NCI-H1436 treated with DMSO at 0.1 percent for 48 hours (cell line): ENCODE measurements around the gene GLI1.

Experiments
- DNase-seq: peaks from one replicate; lab custom pipeline; 2025; lab: John Stamatoyannopoulos, UW

Gene GLI1

DNA sequence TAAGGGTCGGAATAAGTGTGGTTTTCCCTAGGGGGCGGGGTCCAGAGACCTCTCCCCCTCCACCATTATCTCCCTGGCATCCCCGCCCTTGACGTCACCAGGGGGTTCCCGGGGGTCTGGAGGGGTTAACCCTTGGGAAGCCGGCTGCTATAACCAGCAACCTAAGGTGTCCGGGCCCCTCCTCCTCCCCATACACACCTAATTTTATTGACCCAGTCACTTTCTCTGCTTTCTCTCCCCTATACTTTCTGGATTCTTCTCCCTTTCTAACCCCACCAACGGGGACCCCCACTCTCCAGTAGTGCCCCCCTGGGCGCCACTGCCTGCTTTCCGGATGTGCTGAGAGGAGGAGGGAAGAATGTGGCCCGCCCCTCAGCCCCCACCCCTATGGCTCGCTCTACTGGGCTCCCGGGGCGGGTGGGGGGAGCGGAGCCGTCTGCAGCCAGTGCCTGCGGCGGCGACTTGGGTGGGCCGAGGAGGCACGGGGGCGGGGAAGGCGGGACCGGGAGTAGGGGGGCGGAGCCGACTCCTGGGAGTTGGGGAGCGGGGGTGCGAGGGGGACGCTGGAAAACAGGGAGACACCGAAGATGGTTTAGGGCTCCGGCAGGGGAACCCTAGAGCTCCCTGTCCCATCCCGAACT, 1.8 kb downstream of the GLI1 start:
- DNase-seq, result no peak

DNA sequence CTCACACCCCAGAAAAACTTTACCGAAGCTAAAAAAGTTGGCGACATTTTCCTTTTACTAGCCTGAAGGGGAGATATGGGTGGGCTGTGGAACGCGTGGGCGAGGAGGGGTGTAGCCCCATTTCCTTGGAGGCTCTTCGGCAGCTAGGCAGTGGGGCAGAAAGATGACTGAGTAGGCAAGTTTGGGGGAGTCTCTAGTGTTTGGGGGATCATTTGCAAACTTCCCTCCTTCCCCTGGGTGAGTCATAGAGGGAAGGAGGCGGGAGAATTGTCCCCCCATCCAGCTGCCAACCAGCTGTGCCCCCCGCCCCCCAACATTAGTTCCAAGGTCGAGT, 2.3 kb downstream of the GLI1 start:
- no peak for DNase-seq

DNA sequence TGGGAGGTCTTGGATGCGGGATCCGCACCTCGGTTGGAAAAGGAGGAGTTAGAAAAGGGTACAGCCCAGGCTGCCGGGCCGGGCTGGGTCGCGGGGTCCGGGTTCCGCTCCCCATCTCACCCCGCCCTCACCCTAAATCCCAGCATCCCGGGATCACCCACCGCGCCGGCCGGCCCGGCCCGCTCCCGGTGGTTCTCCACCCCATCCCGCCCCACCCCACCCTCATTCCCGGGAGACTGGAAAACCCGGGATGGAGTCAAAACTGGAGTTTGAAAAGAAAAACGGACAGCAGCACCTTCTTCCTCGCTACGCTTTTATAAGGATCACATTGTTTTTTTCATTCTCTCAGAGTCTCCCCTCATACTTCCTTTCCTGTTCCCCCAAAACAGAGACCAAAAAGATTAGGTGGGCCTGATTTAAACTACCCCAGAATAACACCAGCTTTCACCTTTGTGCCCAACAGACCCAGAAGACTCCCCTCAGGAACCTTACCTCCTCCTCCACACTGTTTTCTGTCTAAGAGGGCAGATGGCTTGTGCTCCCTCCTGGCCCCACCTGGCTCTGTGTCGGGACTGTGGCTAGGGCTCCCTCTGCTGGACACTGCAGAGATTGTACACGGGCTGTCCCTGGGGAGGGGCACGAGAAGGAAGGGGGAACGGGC, 2.8 kb downstream of the GLI1 start:
- DNase-seq, result peak; percentile 73

DNA sequence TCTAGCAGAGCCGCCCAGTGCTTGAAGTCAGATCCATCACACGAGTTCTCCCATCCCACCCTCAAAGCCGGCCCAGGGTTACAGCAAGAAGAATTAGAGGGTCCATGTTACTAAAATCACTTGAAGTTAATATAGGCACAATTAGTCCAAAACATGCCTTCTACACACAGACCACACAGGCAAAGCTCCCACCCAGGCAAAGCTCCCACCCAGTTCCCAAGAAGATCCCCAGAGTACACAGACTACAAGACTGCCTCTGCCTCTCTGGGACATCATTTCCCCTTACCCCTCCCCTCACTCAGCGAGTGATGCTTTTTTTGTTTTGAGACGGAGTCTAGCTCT, 3.3 kb downstream of the GLI1 start:
- no peak for DNase-seq

DNA sequence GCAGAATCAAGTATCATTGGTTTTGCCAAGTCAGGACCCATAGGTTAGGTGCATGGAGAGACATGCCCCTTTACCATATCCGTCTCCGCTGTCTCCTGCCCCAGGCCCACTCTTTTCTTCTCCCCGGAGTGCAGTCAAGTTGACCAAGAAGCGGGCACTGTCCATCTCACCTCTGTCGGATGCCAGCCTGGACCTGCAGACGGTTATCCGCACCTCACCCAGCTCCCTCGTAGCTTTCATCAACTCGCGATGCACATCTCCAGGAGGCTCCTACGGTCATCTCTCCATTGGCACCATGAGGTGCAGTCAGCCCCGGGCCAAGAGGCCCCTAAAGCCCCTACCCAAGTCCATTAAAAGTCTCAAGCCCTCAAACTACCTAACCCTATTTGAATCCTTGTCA, 5.0 kb downstream of the GLI1 start:
- no peak for DNase-seq

DNA sequence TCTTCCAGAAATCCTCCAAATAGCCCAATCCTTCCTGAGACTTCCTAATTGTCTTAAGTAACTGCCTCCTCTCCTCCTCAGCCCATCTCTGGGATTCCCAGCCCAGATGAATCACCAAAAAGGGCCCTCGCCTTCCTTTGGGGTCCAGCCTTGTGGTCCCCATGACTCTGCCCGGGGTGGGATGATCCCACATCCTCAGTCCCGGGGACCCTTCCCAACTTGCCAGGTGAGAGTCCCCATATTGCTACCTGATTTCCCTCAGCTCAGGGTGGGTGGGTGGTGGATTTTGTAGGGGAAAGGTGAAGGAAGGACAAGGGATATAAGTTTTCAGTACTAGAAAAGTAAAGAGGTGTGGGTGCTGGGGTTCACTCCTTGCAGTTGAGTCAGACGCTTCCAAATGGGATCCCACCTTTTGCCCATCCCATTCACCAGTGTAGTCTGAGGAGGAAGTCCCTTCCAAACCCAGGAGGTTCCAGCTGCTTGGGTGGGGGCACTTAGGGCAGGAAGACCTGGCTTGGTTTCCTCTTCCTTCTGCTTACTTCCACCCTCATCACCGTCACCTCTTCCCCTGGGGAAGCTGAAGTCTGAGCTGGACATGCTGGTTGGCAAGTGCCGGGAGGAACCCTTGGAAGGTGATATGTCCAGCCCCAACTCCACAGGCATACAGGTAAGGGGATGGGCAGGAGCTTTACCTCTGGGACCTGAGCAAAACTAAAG, 5.6 kb downstream of the GLI1 start:
- no peak for DNase-seq

DNA sequence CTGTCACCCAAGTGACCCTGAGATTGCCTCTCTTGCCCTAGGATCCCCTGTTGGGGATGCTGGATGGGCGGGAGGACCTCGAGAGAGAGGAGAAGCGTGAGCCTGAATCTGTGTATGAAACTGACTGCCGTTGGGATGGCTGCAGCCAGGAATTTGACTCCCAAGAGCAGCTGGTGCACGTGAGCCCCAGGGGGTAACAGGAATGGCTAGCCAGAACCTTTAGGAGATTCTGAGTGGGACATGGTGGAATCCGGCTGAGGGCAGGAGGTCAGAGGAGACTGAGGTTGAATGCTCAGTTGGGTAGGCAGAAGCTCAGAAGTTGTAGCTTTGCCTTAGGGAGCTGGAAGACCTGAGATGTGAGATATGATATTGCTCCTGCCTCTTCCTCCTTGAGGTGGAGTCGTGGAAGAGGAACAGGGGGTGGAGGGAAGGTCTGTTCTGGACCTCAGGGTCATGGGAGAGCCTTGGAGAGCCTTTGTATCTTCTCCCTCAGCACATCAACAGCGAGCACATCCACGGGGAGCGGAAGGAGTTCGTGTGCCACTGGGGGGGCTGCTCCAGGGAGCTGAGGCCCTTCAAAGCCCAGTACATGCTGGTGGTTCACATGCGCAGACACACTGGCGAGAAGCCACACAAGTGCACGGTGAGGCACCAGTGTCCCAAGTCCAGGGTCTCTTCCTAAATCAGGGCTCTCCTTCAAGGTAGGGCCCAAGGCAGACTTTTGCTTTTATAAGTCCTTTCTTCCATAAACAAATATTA, 6.3 kb downstream of the GLI1 start:
- DNase-seq, result no peak

DNA sequence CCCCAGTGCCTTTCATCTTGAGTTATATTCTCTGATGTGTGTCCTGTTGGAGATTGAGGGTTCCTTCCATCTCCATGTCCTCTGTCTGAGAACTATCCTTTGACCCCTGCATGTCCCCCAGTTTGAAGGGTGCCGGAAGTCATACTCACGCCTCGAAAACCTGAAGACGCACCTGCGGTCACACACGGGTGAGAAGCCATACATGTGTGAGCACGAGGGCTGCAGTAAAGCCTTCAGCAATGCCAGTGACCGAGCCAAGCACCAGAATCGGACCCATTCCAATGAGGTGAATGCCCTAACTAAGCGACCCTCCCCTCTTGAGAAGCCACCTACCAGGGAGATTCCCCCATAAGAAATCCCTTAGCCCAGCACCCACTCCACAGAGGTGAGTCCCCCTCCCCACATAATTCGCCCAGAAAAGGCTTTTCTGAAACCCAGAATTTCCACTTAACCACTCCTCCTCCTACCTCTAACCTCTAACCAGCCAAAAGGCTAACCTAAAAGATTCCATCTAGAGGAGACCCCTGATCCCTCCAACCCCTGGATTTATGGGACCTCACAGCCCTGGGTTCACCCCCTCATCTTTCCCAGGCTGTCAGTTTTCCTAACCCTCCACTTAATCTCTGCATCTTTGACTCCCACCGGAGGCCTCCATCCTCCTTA, 7.8 kb downstream of the GLI1 start:
- DNase-seq, result no peak

DNA sequence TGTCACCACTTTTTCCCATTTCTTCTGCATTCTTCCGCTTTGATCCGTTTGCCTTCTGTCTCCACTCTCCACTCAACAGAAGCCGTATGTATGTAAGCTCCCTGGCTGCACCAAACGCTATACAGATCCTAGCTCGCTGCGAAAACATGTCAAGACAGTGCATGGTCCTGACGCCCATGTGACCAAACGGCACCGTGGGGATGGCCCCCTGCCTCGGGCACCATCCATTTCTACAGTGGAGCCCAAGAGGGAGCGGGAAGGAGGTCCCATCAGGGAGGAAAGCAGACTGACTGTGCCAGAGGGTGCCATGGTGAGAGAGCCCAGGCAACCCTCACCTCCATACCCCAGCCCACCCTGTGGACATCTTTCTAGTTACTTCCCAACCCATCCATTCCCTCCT, 8.3 kb downstream of the GLI1 start:
- no peak for DNase-seq

DNA sequence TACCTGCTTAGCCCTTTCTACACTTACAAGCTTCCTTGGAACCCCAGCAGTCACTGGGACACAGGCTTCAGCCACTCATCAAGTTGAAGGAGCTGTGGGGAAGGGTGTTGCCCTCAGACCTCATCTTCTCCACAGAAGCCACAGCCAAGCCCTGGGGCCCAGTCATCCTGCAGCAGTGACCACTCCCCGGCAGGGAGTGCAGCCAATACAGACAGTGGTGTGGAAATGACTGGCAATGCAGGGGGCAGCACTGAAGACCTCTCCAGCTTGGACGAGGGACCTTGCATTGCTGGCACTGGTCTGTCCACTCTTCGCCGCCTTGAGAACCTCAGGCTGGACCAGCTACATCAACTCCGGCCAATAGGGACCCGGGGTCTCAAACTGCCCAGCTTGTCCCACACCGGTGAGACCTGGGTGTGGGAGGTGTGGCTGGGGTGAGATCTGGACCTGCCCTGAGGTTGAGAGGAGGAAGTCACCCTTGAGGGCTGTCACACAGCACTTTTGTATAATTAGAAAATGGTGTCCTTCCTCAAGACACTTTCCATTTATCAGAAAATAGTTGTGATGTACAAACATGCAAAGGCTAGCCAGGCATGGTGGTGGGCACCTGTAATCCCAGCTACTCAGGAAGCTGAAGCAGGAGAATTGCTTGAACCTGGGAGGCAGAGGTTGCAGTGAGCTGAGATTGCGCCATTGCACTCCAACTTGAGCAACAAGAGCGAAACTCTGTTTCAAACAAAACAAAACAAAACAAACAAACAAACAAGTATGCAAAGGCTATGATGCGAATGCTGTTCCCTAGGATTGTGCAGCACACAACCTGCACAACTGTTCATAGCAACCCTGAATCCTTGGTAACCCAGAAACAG, 9.9 kb downstream of the GLI1 start:
- DNase-seq, result no peak

DNA sequence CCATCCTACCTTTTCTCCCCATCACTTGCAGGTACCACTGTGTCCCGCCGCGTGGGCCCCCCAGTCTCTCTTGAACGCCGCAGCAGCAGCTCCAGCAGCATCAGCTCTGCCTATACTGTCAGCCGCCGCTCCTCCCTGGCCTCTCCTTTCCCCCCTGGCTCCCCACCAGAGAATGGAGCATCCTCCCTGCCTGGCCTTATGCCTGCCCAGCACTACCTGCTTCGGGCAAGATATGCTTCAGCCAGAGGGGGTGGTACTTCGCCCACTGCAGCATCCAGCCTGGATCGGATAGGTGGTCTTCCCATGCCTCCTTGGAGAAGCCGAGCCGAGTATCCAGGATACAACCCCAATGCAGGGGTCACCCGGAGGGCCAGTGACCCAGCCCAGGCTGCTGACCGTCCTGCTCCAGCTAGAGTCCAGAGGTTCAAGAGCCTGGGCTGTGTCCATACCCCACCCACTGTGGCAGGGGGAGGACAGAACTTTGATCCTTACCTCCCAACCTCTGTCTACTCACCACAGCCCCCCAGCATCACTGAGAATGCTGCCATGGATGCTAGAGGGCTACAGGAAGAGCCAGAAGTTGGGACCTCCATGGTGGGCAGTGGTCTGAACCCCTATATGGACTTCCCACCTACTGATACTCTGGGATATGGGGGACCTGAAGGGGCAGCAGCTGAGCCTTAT, 10.8 kb downstream of the GLI1 start:
- DNase-seq, result no peak

DNA sequence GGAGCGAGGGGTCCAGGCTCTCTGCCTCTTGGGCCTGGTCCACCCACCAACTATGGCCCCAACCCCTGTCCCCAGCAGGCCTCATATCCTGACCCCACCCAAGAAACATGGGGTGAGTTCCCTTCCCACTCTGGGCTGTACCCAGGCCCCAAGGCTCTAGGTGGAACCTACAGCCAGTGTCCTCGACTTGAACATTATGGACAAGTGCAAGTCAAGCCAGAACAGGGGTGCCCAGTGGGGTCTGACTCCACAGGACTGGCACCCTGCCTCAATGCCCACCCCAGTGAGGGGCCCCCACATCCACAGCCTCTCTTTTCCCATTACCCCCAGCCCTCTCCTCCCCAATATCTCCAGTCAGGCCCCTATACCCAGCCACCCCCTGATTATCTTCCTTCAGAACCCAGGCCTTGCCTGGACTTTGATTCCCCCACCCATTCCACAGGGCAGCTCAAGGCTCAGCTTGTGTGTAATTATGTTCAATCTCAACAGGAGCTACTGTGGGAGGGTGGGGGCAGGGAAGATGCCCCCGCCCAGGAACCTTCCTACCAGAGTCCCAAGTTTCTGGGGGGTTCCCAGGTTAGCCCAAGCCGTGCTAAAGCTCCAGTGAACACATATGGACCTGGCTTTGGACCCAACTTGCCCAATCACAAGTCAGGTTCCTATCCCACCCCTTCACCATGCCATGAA, 11.5 kb downstream of the GLI1 start:
- DNase-seq, result no peak

DNA sequence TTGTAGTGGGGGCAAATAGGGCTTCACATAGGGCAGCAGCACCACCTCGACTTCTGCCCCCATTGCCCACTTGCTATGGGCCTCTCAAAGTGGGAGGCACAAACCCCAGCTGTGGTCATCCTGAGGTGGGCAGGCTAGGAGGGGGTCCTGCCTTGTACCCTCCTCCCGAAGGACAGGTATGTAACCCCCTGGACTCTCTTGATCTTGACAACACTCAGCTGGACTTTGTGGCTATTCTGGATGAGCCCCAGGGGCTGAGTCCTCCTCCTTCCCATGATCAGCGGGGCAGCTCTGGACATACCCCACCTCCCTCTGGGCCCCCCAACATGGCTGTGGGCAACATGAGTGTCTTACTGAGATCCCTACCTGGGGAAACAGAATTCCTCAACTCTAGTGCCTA, 12.1 kb downstream of the GLI1 start:
- DNase-seq, result no peak

DNA sequence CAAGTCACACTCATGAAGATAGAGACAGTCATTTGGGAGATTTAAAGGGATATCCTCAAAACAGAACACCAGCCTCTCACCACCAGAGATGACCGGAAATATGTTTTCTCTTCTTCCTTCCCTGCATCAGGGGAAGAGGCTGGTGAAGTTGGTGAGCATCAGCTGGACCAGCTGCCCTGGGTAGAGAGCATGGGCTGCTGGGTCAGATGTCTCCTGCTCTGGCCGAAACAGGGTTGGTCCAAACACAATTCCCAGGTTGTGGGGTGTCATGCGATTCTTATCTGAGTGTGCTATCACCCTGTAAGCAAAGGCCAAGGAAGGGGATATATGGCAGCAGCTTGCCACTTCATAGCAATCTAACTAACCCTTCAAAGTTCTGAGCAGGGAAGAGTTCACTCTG, 12.8 kb downstream of the GLI1 start:
- no peak for DNase-seq

DNA sequence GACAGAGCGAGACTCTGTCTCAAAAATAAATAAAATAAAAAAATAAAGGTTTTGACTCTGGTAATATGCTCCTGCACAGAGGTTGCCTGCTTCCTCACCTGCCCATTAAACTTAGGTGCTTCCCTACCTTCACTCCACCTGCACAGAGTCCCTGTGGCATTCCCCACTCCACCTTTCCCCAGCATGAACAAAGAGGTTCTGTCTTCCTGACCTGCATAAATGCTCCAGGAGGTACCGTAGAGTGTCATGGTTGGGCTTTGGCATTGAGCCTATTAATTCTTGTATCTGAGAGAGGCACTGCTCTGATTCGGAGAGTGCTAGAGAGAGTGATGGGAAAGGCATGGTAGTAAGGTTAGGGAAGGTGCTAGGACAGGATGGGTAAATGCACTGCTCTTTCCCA, 13.8 kb downstream of the GLI1 start:
- no peak for DNase-seq

DNA sequence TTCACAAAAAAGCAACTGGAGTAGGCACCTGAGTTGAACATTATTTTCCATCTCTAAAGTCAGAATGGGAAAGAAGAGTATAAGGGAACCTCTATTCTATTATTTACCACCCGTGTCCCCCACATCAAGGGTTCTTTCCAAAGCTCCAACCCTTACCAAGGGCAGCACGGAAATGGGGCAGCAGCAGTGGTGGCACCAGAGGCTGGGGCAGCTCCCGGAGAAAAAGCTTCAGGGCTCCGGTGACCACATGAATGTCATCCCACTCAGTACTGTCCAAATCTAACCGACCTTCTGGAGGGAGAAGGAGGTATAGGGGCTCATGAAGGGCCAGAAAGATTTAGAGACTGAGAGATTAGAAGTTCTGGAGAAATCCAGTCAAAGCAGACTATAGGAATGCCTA, 14.3 kb downstream of the GLI1 start:
- DNase-seq, result no peak

DNA sequence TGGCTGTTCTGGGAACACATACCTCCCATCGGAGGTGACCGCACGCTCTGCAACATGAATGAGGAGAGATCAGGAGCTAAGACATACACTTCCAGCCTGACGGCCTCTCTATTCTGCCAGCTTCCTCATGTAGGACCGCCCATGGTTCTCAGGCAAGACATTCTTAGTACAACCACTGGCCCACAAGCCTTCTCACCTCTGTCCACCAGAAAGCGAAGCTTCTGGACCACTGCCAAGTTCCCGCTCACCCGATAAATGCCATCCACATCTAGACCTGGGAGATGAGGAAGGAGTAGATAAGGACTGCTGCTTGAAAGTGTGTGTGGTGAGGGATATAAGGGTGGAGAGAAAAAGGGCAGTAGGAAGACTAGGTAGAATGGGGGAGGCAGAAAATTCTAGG, 14.8 kb downstream of the GLI1 start:
- DNase-seq, result no peak

DNA sequence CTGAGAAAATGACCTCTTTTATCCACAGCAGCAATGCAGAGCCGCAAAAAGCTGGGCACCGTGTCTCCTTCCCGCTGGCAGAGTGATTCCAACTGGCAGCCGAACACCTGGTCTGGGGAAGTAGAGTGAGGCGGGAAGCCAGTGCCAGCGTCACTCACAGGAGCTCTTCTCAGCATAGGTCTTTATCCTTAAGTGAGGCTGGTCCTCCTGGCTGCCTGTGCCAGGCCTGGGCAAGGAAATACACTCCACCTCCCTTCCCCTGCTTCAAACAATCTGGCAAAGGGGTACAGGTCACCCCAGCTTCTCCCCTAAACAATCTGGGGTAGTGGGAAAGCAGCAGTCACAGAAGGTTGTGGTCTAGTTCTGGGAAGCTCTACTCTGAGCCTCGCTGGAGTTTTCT, 15.3 kb downstream of the GLI1 start:
- no peak for DNase-seq

DNA sequence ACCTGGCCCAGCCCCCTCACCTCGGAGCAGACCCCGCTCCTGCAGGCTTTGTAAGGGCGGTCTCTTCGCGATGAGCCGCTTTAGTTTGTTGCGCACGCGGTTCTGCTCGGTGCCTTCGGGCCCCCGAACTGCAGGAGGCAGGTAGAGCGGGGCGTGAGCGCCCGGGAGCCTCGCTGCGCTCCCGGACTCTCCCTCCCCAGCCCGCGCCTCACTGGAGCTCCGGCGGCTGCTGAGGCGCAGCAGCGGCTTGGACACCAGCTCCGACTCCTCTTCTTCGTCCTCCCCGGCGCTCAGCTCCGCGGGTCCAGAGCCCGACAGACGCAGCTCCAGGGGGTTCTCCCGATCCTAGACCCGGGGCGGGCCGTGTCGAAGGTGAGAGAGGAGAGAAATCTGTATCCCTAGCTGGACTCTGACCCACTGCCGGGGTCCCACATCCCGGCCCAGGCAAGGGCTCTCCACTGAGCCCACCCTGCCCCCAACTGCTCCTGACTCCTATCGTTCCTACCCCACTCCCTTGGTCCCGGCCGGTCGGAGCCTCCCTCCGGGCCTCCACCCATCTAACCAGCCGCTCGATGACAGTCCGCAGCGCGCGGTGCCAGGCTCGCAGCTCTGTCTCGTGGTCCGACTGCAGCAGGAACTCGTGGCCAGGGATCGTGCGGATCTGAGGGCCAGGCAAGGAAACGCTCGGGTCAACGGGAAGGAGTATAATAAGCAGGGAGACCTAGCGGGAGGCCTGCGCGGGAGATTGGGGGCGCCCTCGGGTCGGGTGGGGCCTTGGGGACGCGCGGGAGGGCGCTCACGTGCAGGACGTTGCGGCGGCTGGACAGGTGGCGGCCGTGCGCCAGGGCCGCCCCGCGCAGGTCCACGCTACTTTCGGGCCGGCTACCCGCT, 15.9 kb downstream of the GLI1 start:
- DNase-seq, result no peak
